GM18526 (cell line): ENCODE results near the gene PREB.

Experiments used
- POLR2A ChIP-seq: IDR thresholded peaks from 3 replicates; pipeline ENCODE4 v1.6.1; 2011; ENCODE audit not compliant: insufficient read length; ENCODE audit errors: extremely low read depth

PREB gene

DNA sequence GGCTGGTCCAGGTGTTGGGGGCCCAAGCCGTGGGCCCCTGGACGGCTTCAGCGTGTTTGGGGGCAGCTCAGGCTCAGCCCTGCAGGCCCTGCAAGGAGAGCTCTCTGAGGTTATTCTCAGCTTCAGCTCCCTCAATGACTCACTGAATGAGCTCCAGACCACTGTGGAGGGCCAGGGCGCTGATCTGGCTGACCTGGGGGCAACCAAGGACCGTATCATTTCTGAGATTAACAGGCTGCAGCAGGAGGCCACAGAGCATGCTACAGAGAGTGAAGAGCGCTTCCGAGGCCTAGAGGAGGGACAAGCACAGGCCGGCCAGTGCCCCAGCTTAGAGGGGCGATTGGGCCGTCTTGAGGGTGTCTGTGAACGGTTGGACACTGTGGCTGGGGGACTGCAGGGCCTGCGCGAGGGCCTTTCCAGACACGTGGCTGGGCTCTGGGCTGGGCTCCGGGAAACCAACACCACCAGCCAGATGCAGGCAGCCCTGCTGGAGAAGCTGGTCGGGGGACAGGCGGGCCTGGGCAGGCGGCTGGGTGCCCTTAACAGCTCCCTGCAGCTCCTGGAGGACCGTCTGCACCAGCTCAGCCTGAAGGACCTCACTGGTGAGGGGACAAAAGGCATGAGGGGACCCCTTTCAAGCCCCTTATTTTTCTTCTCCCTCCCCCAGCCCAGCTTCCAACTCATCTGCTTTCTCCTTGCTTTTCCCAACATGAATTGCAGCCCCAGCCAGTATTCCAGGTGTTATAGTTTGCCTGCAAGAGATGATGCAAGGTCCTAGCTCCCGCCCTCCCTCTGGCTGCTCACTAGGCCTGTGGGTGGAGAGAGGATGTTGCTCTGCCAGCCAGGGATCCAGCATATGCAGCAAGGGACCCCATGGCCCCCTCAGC is 50.8 kb downstream of the PREB start:
- no peak for TF ChIP-seq POLR2A

DNA sequence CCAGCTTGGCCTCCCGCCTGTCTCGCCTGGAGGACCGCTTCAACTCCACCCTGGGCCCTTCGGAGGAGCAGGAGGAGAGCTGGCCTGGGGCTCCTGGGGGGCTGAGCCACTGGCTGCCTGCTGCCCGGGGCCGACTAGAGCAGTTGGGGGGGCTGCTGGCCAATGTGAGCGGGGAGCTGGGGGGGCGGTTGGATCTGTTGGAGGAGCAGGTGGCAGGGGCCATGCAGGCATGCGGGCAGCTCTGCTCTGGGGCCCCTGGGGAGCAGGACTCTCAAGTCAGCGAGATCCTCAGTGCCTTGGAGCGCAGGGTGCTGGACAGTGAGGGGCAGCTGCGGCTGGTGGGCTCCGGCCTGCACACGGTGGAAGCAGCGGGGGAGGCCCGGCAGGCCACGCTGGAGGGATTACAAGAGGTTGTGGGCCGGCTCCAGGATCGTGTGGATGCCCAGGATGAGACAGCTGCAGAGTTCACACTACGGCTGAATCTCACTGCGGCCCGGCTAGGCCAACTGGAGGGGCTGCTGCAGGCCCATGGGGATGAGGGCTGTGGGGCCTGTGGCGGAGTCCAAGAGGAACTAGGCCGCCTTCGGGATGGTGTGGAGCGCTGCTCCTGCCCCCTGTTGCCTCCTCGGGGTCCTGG is 51.5 kb downstream of the PREB start:
- TF ChIP-seq POLR2A: no peak

DNA sequence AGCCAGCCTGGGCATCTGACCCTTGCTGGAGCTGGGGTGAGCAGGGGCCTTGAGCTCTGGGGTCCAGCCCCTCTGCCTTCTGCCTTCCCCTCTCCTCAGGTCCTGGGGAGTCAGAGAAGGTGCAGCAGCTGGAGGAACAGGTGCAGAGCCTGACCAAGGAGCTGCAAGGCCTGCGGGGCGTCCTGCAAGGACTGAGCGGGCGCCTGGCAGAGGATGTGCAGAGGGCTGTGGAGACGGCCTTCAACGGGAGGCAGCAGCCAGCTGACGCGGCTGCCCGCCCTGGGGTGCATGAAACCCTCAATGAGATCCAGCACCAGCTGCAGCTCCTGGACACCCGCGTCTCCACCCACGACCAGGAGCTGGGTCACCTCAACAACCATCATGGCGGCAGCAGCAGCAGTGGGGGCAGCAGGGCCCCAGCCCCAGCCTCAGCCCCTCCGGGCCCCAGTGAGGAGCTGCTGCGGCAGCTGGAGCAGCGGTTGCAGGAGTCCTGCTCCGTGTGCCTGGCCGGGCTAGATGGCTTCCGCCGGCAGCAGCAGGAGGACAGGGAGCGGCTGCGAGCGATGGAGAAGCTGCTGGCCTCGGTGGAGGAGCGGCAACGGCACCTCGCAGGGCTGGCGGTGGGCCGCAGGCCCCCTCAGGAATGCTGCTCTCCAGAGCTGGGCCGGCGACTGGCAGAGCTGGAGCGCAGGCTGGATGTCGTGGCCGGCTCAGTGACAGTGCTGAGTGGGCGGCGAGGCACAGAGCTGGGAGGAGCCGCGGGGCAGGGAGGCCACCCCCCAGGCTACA is 52.3 kb downstream of the PREB start:
- no peak for TF ChIP-seq POLR2A
